Endodermal cell (in vitro differentiated cells): Measurements from ENCODE around the gene KLF15. TPM values are rescaled to one million over a fixed set of nuclear protein-coding genes. Genes with fewer than 3 reads are reported as not detected.

Experiments used
- DNase-seq: peaks from one replicate; pipeline ENCODE4 v3.0.0-alpha.2; 2017
- H3K27ac ChIP-seq: 2 replicates; pipeline ENCODE4 v1.5.1; 2013; ENCODE audit warnings: mild to moderate bottlenecking, low read depth, low read length, moderate library complexity
- H3K27me3 ChIP-seq: 2 replicates; pipeline ENCODE4 v1.6.1; 2013; ENCODE audit warnings: mild to moderate bottlenecking, low read length, moderate library complexity; ENCODE audit not compliant: insufficient read depth, control insufficient read depth, poor library complexity, severe bottlenecking
- H3K36me3 ChIP-seq: 2 replicates; pipeline ENCODE4 v1.7.0; 2013; ENCODE audit warnings: mild to moderate bottlenecking, low read length, moderate library complexity; ENCODE audit not compliant: control insufficient read depth, insufficient read depth
- H3K4me1 ChIP-seq: one replicate; pipeline ENCODE4 v1.7.0; 2013; ENCODE audit warnings: low read length; ENCODE audit not compliant: control insufficient read depth, insufficient read depth
- H3K4me3 ChIP-seq: 2 replicates; pipeline ENCODE4 v1.5.1; 2013; ENCODE audit warnings: mild to moderate bottlenecking, low read length, moderate library complexity
- H3K9ac ChIP-seq: 2 replicates; pipeline ENCODE4 v1.6.1; 2013; ENCODE audit warnings: mild to moderate bottlenecking, low read length, moderate library complexity; ENCODE audit not compliant: poor library complexity, severe bottlenecking; ENCODE audit errors: extremely low read depth
- H3K9me3 ChIP-seq: 2 replicates; pipeline ENCODE4 v1.6.1; 2013; ENCODE audit warnings: mild to moderate bottlenecking, low read length, moderate library complexity; ENCODE audit not compliant: control insufficient read depth
- H3K27ac Mint-ChIP-seq: 2 replicates; pipeline ENCODE4 v1.8.0; 2020; ENCODE audit warnings: mixed read lengths
- H3K27me3 Mint-ChIP-seq: 2 replicates; pipeline ENCODE4 v1.8.0; 2021; ENCODE audit warnings: mild to moderate bottlenecking, mixed read lengths; ENCODE audit not compliant: insufficient read depth
- H3K36me3 Mint-ChIP-seq: 2 replicates; pipeline ENCODE4 v1.8.0; 2020; ENCODE audit warnings: low read depth, mixed read lengths
- H3K4me1 Mint-ChIP-seq: 2 replicates; pipeline ENCODE4 v1.8.0; 2020; ENCODE audit warnings: mixed read lengths
- H3K4me3 Mint-ChIP-seq: 2 replicates; pipeline ENCODE4 v1.8.0; 2020; ENCODE audit warnings: mild to moderate bottlenecking, moderate library complexity, mixed read lengths
- H3K9me3 Mint-ChIP-seq: 2 replicates; pipeline ENCODE4 v1.8.0; 2020; ENCODE audit warnings: mild to moderate bottlenecking, mixed read lengths
- WGBS, 2 experiments: methylation state at CpG; one replicate each; pipeline versions ENCODE4 v1.1.5 to v1.1.7; 2013; ENCODE audit warnings: missing lambda C conversion rate in 2 of 2, mixed read lengths in 1 of 2; ENCODE audit not compliant: insufficient coverage in 1 of 2, insufficient read length in 1 of 2; 5-methylcytosine and 5-hydroxymethylcytosine counted together
- total RNA-seq, 2 donors: library from RNA; stranded (reverse); fragmentation: NEBNext Ultra II Directional in 1 of 2; extraction: Animal tissue kit (Norgen Biotek cat#: 25700) in 1 of 2; gene quantifications; 2 replicates in 1 of 2; 3 replicates in 1 of 2; pipeline ENCODE4 v1.2.1, GENCODE V29; 2021
- TF ChIP-seq, protein P1 (sequence below): fragments of 200-600 bp; sonication (generic); conservative IDR thresholded peaks from 2 replicates; pipeline ENCODE4 v1.5.0; 2021; ENCODE audit warnings: antibody characterized with exemption, mild to moderate bottlenecking

KLF15 gene
- total RNA-seq, 2 donors from 2014 or later: 20.7 to 31.1 TPM

DNA sequence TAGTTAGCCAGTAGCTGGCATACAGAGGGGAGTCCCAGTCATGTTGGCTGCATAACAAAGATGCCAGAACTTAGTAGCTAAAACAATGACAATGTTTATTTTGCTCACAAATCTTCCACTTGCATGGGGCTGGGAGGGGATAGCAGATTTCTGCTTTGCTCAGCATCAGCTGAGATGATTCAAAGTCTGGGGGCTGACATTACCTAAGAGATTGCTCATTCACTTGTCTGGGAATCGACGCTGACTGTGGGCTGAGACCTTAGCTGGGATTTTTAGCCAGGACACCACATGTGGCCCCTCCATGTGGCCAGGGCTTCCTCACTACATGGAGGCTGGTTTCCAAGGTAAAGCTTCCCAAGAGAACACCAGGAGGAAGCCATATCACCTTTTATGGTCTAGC, 24.8 kb upstream of the KLF15 start:
- no peak overlapping the region for H3K4me3 ChIP-seq
- H3K9ac ChIP-seq: no peak overlapping the region
- no peak for DNase-seq
- H3K27ac ChIP-seq: no peak overlapping the region
- H3K27me3 ChIP-seq: no peaks in the 10 kb centered on the region
- TF ChIP-seq, protein P1, sequence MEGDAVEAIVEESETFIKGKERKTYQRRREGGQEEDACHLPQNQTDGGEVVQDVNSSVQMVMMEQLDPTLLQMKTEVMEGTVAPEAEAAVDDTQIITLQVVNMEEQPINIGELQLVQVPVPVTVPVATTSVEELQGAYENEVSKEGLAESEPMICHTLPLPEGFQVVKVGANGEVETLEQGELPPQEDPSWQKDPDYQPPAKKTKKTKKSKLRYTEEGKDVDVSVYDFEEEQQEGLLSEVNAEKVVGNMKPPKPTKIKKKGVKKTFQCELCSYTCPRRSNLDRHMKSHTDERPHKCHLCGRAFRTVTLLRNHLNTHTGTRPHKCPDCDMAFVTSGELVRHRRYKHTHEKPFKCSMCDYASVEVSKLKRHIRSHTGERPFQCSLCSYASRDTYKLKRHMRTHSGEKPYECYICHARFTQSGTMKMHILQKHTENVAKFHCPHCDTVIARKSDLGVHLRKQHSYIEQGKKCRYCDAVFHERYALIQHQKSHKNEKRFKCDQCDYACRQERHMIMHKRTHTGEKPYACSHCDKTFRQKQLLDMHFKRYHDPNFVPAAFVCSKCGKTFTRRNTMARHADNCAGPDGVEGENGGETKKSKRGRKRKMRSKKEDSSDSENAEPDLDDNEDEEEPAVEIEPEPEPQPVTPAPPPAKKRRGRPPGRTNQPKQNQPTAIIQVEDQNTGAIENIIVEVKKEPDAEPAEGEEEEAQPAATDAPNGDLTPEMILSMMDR: no peak
- Mint-ChIP-seq H3K9me3 (peaks cover 5% of the 10 kb centered on the region), H3K27ac (no peak overlapping the region), H3K27me3 (no peaks in the 10 kb centered on the region), H3K4me3 (no peak overlapping the region), H3K36me3 (no peaks in the 10 kb centered on the region), H3K4me1 (no peaks in the 10 kb centered on the region)
- no peaks in the 10 kb centered on the region for H3K4me1 ChIP-seq
- WGBS, 2 experiments: 44 to 50% methylated on average over 2 of the region's 2 CpGs
- H3K36me3 ChIP-seq: no peaks in the 10 kb centered on the region
- H3K9me3 ChIP-seq: no peaks in the 10 kb centered on the region

DNA sequence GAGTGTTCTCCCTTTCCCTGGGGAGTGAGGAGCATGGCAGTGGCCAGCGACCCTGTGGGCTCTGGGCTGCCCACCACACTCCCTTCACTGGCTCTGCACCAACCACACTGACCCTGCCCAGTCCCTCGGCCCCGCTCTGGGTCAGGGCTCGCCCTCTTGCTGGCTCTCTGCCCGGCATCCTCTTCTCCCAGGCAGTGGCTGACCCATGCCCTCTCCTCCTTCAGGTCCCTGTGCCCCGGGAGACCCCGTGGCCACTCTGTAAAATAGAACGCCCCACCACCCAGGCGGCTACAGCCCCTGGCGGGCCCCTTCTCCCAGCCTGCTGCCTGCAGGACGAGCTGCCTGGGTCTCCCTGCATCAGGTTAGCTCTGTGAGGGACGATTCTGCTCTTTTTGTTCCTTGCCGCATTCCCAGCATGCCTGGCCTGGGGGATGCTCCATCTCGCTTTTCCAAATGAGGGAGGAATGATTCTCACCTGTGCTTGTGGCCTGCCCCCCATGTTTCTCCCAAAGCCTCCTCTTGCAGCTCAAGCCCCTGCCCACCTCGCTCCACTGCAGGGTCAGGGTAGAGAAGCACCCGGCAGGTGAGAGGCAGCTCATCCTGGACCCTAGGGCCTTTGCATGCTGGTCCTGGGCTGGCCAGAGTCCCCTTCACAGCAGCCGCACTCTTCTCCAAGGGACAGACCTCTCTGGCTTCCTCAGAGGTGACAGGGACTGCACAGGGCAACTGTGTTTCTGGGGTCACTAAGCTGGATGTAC, 23.0 kb upstream of the KLF15 start:
- Mint-ChIP-seq H3K9me3 (peaks cover 5% of the 10 kb centered on the region), H3K4me1 (no peaks in the 10 kb centered on the region), H3K36me3 (no peaks in the 10 kb centered on the region), H3K27me3 (no peaks in the 10 kb centered on the region), H3K4me3 (no peak overlapping the region), H3K27ac (no peak overlapping the region)
- H3K9me3 ChIP-seq: no peaks in the 10 kb centered on the region
- H3K27me3 ChIP-seq: no peaks in the 10 kb centered on the region
- TF ChIP-seq, protein P1: no peak
- no peak for DNase-seq
- H3K27ac ChIP-seq: no peak overlapping the region
- no peaks in the 10 kb centered on the region for H3K36me3 ChIP-seq
- H3K9ac ChIP-seq: no peak overlapping the region
- H3K4me1 ChIP-seq: no peaks in the 10 kb centered on the region
- no peak overlapping the region for H3K4me3 ChIP-seq
- WGBS, 2 experiments: 87% methylated on average over 7 to 17 of the region's 17 CpGs

DNA sequence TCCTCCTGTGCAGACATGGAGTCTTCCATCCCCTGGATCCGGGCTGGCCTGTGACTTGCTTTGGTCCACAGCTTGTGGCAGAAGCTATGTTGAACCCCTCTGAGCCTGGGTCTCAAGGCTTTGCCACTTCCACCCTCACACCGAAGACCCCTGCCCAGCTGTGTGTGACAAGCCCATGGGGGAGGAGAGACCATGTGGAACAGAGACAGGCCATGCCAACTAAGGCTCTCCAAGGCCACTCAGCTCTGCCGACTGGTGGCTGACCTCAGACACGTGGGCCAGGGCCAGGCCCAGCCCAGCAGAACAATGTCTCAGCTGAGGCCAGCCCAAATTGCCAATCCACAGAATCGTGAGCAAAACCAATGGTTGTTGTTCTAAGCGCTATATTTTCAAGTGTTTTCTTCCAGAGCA, 21.1 kb upstream of the KLF15 start:
- TF ChIP-seq, protein P1: no peak
- H3K27me3 ChIP-seq: no peaks in the 10 kb centered on the region
- H3K27ac ChIP-seq: no peak overlapping the region
- Mint-ChIP-seq H3K36me3 (no peaks in the 10 kb centered on the region), H3K27me3 (no peaks in the 10 kb centered on the region), H3K4me3 (no peak overlapping the region), H3K9me3 (peaks cover 2% of the 10 kb centered on the region), H3K4me1 (no peaks in the 10 kb centered on the region), H3K27ac (no peak overlapping the region)
- 88 to 93% methylated on average over 6 of the region's 6 CpGs for WGBS, 2 experiments
- no peaks in the 10 kb centered on the region for H3K36me3 ChIP-seq
- no peak for DNase-seq
- no peak overlapping the region for H3K9ac ChIP-seq
- no peaks in the 10 kb centered on the region for H3K9me3 ChIP-seq
- no peak overlapping the region for H3K4me3 ChIP-seq
- no peaks in the 10 kb centered on the region for H3K4me1 ChIP-seq
